Measurements from ENCODE around the gene SVOPL.

SVOPL gene

DNA sequence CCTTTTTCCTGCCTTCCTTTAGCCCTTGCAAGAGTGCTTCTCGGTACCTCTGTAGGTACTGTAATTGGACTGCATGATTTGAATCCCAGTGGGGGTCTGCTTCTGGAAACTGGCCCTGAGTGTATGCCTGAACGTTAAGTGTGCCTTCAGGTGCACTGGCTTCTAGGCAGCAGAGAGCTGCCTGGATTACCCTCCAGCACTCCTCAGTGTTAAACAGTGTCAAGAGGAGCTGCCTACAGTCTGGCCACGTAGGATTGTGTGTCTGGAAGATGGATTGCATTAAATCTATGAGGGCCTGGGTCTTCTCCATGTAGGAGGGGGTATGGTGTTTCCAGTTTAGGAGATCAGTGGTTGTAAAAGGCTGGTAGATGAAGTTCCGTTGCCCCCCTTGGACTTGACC lies 137.4 kb downstream of the SVOPL start:
- no peak for DNase-seq (ENCODE audit: low spot score)

DNA sequence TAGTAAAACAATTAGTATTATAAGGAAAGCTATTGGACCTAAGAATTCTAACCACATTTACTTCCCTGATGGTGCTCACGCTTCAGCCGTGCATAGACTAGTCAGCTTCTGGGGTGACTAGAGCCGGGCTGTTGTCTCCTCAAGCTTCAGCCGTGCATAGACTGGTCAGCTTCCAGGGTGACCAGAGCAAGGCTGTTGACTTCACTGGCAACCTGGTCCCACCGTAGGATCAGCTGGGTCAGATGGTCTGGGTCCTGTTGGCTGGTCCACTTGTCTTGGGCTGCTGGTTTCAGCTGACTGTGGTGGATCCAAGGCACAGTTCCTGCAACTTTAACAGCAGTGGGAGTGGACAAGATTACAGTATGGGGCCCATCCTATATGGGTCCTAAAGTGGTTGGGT lies 141.7 kb downstream of the SVOPL start:
- DNase-seq (ENCODE audit: low spot score), result no peak

DNA sequence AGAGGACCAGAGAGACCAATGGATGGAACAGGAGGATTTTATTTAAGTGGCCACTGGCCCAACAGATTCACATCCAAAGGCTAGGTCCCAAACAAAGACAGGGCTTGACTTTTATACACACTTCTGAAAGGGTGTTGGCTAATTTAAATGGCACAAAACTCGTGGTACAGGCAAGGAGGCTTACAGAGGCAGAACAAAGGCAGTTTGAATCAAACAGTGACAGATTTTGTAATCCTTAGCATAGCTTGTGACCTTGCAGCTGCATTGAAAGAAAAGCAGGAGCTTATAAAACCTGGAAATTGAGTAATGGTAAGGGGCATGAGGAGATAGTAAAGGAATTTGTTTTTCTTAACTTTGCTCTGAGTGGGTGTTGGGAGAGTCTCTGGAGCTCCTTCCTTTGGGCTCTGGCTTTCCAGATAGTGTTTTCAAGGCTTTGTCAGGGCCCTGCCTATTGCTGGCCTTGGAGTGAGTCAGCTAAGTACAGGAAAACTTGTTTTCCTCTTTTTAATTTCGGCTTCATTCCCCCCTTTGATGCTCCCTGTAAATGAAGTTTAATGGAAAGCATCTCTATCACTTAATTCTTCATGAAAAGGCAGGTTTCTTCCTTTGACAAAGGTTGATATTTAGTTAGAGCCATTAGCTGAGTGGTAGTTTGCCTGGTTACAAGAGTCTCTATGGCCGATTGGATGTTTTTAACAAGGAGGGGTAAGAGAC lies 144.2 kb downstream of the SVOPL start:
- no peak for DNase-seq (ENCODE audit: low spot score)

DNA sequence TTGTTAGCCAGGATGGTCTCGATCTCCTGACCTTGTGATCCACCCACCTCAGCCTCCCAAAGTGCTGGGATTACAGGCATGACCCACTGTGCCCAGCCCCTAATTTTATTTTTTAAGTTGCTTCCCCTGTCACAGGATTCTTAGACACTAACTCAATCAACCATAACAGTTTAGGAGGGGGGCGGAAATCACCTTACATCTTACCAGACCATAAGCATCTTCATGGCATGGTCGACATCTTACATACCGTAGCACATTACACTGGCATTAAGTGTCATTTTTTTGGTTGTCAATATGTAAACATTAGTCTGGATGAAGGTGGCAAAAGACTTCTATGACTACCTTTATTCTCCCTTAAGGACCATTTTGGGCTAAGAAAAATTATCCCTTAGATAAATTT lies 145.5 kb downstream of the SVOPL start:
- no peak for DNase-seq (ENCODE audit: low spot score)

DNA sequence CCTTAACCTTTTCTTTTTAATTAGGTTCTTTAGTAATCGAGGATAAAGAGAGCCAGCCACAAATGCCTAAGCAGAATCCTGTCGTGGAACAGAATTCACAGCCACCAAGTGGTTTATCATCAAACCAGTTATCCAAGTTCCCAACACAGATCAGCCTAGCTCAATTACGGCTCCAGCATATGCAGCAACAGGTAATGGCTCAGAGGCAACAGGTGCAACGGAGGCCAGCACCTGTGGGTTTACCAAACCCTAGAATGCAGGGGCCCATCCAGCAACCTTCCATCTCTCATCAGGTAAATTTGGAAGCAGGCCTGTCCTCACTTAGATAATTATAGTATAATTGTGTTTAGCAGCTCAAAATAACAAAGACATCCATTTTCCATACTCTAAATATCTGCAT lies 146.5 kb downstream of the SVOPL start:
- DNase-seq (ENCODE audit: low spot score), result no peak

DNA sequence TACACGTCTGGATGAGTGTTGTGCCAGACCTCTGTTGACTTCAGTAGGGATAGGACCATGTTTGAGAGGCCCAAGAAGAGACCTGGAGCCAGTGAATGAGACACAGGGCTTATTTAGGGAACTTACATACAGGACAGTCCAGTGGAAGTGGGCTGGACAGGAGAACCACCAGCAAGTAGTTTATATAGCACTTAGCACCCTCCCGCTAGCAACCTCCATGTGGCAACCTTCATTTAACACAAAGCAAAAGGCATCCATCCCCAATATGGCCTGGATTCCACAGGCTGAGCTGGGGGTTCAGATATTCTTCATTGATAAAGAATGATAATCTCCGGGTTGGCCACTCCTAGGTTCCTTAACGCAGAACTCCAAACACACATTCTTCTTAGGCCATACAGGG lies 147.4 kb downstream of the SVOPL start:
- no peak for DNase-seq (ENCODE audit: low spot score)

DNA sequence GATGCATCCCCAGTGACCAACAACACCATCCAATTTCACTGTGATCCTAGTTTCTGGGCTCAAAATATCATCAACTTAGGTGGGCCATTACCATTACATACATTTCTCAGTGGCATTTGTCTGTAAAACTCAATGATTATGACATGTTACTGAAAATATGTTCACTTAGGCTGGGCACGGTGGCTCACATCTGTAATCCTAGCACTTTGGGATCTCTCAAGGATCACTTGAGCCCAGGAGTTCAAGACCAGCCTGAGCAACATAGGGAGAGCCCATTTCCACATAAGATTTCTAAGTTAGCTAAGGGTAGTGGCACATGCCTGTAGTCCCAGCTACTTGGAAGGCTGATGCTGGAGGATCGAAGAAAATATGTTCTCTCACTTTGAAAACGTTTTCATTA lies 150.1 kb downstream of the SVOPL start:
- DNase-seq (ENCODE audit: low spot score), result no peak

DNA sequence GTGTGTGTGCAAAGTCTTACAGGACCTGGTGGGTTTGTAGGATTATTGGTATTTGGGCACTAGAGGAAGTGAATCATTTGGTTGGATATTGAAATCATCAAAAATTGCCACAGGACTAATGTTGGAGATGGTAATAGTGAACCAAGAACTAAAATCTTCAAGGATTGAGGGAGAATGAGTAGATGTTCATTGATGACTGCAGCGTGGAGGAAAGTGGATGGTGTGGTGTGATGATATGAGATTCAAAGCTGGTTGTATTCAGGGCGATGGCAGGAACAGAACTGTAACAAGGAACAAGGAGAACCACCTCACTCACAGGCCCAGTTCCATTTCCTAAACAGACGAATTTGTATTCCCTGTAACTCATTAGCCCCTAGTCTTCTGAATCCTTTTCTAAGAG lies 150.8 kb downstream of the SVOPL start:
- DNase-seq (ENCODE audit: low spot score), result no peak

DNA sequence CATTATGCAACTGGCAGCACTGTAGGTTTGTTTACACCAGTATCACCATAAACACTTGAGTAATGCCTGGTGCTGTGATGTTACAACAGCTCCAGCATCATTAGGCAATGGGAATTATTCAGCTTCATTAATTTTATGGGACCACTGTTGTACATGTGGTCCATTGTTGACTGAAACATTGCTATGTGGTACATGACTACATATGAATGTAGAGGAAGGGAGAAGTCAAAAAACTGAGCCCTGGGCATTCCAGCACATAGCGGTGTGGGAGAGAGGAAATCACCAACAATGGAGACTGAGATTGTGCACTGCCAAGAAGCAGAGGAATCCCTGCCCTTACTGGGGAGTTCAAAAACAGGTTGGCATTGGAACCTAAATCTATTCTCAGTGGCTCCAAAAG lies 152.1 kb downstream of the SVOPL start:
- DNase-seq (ENCODE audit: low spot score), result no peak

DNA sequence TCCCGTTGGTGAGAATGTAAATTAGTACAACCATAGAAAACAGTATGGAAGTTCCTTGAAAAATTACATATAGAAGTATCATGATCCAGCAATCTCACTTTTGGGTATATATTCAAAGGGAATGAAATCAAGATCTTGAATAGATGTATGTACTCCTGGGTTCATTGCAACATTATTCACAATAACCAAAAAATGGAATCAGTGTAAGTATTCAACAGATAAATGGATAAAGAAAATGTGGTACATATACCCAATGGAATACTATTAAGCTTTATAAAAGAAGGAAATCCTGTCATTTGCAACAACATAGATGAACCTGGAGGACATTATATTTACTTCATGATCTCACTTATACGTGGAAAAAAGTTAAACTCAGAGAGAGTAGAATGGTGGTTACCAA lies 154.3 kb downstream of the SVOPL start:
- DNase-seq (ENCODE audit: low spot score), result no peak

DNA sequence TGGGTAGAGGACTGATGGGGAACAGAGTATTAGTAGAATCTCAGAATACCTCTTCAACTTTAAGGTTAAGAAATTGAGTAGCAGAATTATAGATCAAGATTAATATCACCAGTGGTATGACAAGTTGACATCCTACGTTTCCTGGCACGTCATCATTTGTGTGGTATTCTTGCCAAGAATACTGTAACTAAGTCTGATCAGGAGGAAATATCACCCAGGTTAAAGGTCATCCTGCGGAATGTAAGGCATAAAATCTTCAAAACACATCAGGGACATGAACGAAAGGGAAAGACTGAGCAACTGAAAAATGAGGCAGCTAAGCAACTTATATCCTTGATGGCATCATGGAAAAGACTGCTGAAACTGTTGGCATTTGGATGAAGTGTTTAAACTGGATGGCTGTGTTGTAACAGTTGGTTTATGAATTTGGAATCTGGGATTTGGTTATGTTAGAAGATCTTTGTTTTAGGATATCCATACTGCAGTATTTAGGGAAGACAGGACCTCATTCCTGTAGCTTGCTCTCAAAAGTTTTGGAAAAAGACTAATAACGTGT lies 155.0 kb downstream of the SVOPL start:
- no peak for DNase-seq (ENCODE audit: low spot score)

DNA sequence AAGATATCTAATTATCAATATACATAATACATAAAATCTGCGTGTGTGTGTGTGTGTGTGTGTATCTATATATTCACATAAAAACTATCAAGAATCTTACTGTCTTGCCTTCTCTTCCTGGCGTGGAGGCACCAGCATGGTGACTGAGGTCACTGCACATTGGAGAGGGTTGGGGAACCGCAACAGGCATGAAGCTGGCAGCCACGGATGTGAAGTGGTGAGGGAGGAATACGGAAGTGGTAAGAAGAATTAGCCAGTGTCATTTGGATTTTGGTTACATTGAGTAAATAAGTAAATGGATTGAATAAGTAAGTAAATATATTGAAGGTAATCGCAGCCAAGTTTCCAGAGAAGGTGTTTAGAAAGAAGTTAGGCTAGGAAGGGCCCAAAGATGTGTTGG lies 156.0 kb downstream of the SVOPL start:
- no peak for DNase-seq (ENCODE audit: low spot score)
